SK-N-SH treated with all-trans-retinoic acid at 6 μM for 48 hours (cell line): ENCODE data around the gene CDCA5.

Source experiments
- ATAC-seq: fragments of 200-7000 bp; cut with Tn5 transposase; 3 replicates; pipeline ENCODE4 v1.9.1; 2020; ENCODE audit warnings: mild to moderate bottlenecking, moderate library complexity
- ARNTL ChIP-seq: fragments of 450-650 bp; formaldehyde crosslinking; IDR thresholded peaks from 2 replicates; pipeline ENCODE4 v1.5.0; 2020; ENCODE audit warnings: low read depth, mild to moderate bottlenecking, moderate library complexity, borderline replicate concordance
- BACH2 ChIP-seq: fragments of 250-450 bp; sonication (Bioruptor Pico); IDR thresholded peaks from 2 replicates; pipeline ENCODE4 v1.9.0; 2021; ENCODE audit warnings: mild to moderate bottlenecking, borderline replicate concordance
- CSDC2 ChIP-seq: fragments of 250-450 bp; sonication (Bioruptor Pico); IDR thresholded peaks from 2 replicates; pipeline ENCODE4 v1.5.0; 2020; ENCODE audit warnings: mild to moderate bottlenecking, moderate library complexity
- ESRRG ChIP-seq: fragments of 250-450 bp; sonication (Bioruptor Pico); IDR thresholded peaks from 2 replicates; pipeline ENCODE4 v1.6.1; 2021; ENCODE audit warnings: mild to moderate bottlenecking
- ISL1 ChIP-seq: fragments of 250-450 bp; sonication (Bioruptor Pico); IDR thresholded peaks from 2 replicates; pipeline ENCODE4 v2.1.2; 2022; ENCODE audit warnings: mild to moderate bottlenecking, moderate library complexity
- OSR1 ChIP-seq: fragments of 250-450 bp; sonication (Bioruptor Pico); IDR thresholded peaks from 2 replicates; pipeline ENCODE4 v1.8.0; 2022; ENCODE audit warnings: moderate library complexity, mild to moderate bottlenecking, inconsistent platforms
- PPARA ChIP-seq: fragments of 250-450 bp; sonication (Bioruptor Pico); IDR thresholded peaks from 2 replicates; pipeline ENCODE4 v1.5.0; 2020; ENCODE audit warnings: mild to moderate bottlenecking, borderline replicate concordance
- RARB ChIP-seq: fragments of 250-450 bp; sonication (Bioruptor Pico); IDR thresholded peaks from 2 replicates; pipeline ENCODE4 v1.8.0; 2021; ENCODE audit warnings: mild to moderate bottlenecking, moderate library complexity
- SNAI2 ChIP-seq: fragments of 250-450 bp; sonication (Bioruptor Pico); IDR thresholded peaks from 2 replicates; pipeline ENCODE4 v1.5.0; 2020; ENCODE audit warnings: mild to moderate bottlenecking, moderate library complexity
- TCF4 ChIP-seq: fragments of 250-450 bp; sonication (Bioruptor Pico); IDR thresholded peaks from 2 replicates; pipeline ENCODE4 v1.8.0; 2021; ENCODE audit warnings: mild to moderate bottlenecking, moderate library complexity, borderline replicate concordance
- TOX ChIP-seq: fragments of 250-450 bp; sonication (Bioruptor Pico); IDR thresholded peaks from 2 replicates; pipeline ENCODE4 v1.8.0; 2021; ENCODE audit warnings: mild to moderate bottlenecking, moderate library complexity, borderline replicate concordance
- ZFP3 ChIP-seq: fragments of 250-450 bp; sonication (Bioruptor Pico); IDR thresholded peaks from 2 replicates; pipeline ENCODE4 v1.5.0; 2020; ENCODE audit warnings: mild to moderate bottlenecking, moderate library complexity
- ZFP30 ChIP-seq: fragments of 450-650 bp; formaldehyde crosslinking; IDR thresholded peaks from 2 replicates; pipeline ENCODE4 v1.5.0; 2022; ENCODE audit warnings: mild to moderate bottlenecking, moderate library complexity
- ZNF565 ChIP-seq: fragments of 450-650 bp; formaldehyde crosslinking; conservative IDR thresholded peaks from 2 replicates; pipeline ENCODE4 v1.5.0; 2020; ENCODE audit warnings: low read depth, mild to moderate bottlenecking, moderate library complexity
- ZNF70 ChIP-seq: fragments of 450-650 bp; formaldehyde crosslinking; IDR thresholded peaks from 2 replicates; pipeline ENCODE4 v1.5.0; 2020; ENCODE audit warnings: mild to moderate bottlenecking, moderate library complexity
- ZNF8 ChIP-seq: fragments of 450-650 bp; formaldehyde crosslinking; IDR thresholded peaks from 2 replicates; pipeline ENCODE4 v1.5.0; 2020; ENCODE audit warnings: mild to moderate bottlenecking, moderate library complexity
- TF ChIP-seq, protein P1 (sequence below): fragments of 250-450 bp; sonication (Bioruptor Pico); IDR thresholded peaks from 2 replicates; pipeline ENCODE4 v1.5.0; 2020; ENCODE audit warnings: mild to moderate bottlenecking, moderate library complexity
- TF ChIP-seq, protein P2 (sequence below): fragments of 250-450 bp; sonication (Bioruptor Pico); IDR thresholded peaks from 2 replicates; pipeline ENCODE4 v1.8.0; 2021; ENCODE audit warnings: low read depth, mild to moderate bottlenecking, moderate library complexity, borderline replicate concordance
- TF ChIP-seq, protein P3 (sequence below): fragments of 250-450 bp; sonication (Bioruptor Pico); IDR thresholded peaks from 2 replicates; pipeline ENCODE4 v1.5.1; 2020; ENCODE audit warnings: low read depth, mild to moderate bottlenecking, moderate library complexity

The CDCA5 gene

DNA sequence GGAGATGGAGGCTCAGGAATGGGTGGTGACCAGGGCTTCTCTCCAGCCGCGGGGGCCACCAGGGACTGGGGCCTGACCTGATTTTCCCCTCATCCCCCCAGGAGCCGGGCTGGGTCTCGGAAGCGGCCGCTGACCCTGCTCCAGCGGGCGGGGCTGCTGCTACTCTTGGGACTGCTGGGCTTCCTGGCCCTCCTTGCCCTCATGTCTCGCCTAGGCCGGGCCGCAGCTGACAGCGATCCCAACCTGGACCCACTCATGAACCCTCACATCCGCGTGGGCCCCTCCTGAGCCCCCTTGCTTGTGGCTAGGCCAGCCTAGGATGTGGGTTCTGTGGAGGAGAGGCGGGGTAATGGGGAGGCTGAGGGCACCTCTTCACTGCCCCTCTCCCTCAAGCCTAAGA is 4.0 kb upstream of the CDCA5 start:
- TF ChIP-seq PPARA (CRISPR knock-in tag) (no peak), TOX (CRISPR knock-in tag) (no peak), ESRRG (CRISPR knock-in tag) (no peak), SNAI2 (CRISPR knock-in tag) (no peak), CSDC2 (CRISPR knock-in tag) (no peak), ZNF565 (CRISPR knock-in tag) (no peak), ARNTL (CRISPR knock-in tag) (no peak)
- TF ChIP-seq, protein P1, sequence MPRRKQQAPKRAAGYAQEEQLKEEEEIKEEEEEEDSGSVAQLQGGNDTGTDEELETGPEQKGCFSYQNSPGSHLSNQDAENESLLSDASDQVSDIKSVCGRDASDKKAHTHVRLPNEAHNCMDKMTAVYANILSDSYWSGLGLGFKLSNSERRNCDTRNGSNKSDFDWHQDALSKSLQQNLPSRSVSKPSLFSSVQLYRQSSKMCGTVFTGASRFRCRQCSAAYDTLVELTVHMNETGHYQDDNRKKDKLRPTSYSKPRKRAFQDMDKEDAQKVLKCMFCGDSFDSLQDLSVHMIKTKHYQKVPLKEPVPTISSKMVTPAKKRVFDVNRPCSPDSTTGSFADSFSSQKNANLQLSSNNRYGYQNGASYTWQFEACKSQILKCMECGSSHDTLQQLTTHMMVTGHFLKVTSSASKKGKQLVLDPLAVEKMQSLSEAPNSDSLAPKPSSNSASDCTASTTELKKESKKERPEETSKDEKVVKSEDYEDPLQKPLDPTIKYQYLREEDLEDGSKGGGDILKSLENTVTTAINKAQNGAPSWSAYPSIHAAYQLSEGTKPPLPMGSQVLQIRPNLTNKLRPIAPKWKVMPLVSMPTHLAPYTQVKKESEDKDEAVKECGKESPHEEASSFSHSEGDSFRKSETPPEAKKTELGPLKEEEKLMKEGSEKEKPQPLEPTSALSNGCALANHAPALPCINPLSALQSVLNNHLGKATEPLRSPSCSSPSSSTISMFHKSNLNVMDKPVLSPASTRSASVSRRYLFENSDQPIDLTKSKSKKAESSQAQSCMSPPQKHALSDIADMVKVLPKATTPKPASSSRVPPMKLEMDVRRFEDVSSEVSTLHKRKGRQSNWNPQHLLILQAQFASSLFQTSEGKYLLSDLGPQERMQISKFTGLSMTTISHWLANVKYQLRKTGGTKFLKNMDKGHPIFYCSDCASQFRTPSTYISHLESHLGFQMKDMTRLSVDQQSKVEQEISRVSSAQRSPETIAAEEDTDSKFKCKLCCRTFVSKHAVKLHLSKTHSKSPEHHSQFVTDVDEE (CRISPR knock-in tag), result no peak
- no peak for ATAC-seq

DNA sequence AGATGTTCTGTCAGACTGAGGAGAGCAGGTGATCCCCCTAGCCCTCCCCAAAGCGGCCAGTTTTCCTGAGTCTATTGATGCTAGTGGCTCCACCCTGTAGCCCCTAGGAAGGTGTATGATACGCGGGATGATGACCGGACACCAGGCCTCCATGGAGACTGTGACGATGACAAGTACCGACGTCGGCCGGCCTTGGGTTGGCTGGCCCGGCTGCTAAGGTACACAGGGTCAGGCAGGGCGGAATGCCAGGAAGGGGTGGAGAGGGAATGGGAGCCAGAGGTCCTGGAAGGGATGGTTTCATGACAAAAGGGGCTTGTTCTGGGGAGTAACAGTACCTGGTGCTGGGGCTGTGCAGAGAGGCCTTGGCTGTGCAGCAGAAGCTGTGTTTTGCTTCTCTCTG is 3.4 kb upstream of the CDCA5 start:
- TF ChIP-seq ZFP30 (CRISPR knock-in tag) (no peak), RARB (no peak), ZNF8 (CRISPR knock-in tag) (no peak), ZFP3 (CRISPR knock-in tag) (no peak), ZNF565 (CRISPR knock-in tag) (no peak), OSR1 (CRISPR knock-in tag) (no peak), TCF4 (CRISPR knock-in tag) (no peak), CSDC2 (CRISPR knock-in tag) (no peak), ARNTL (CRISPR knock-in tag) (no peak), ESRRG (CRISPR knock-in tag) (no peak), ISL1 (CRISPR knock-in tag) (no peak), TOX (CRISPR knock-in tag) (no peak), ZNF70 (CRISPR knock-in tag) (no peak), SNAI2 (CRISPR knock-in tag) (no peak)
- TF ChIP-seq, protein P1 (CRISPR knock-in tag), result no peak
- TF ChIP-seq, protein P2, sequence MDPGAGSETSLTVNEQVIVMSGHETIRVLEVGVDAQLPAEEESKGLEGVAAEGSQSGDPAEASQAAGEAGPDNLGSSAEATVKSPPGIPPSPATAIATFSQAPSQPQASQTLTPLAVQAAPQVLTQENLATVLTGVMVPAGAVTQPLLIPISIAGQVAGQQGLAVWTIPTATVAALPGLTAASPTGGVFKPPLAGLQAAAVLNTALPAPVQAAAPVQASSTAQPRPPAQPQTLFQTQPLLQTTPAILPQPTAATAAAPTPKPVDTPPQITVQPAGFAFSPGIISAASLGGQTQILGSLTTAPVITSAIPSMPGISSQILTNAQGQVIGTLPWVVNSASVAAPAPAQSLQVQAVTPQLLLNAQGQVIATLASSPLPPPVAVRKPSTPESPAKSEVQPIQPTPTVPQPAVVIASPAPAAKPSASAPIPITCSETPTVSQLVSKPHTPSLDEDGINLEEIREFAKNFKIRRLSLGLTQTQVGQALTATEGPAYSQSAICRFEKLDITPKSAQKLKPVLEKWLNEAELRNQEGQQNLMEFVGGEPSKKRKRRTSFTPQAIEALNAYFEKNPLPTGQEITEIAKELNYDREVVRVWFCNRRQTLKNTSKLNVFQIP (CRISPR knock-in tag), result no peak
- TF ChIP-seq, protein P3, sequence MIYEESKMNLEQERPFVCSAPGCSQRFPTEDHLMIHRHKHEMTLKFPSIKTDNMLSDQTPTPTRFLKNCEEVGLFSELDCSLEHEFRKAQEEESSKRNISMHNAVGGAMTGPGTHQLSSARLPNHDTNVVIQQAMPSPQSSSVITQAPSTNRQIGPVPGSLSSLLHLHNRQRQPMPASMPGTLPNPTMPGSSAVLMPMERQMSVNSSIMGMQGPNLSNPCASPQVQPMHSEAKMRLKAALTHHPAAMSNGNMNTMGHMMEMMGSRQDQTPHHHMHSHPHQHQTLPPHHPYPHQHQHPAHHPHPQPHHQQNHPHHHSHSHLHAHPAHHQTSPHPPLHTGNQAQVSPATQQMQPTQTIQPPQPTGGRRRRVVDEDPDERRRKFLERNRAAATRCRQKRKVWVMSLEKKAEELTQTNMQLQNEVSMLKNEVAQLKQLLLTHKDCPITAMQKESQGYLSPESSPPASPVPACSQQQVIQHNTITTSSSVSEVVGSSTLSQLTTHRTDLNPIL (CRISPR knock-in tag), result no peak
- ATAC-seq, result no peak

DNA sequence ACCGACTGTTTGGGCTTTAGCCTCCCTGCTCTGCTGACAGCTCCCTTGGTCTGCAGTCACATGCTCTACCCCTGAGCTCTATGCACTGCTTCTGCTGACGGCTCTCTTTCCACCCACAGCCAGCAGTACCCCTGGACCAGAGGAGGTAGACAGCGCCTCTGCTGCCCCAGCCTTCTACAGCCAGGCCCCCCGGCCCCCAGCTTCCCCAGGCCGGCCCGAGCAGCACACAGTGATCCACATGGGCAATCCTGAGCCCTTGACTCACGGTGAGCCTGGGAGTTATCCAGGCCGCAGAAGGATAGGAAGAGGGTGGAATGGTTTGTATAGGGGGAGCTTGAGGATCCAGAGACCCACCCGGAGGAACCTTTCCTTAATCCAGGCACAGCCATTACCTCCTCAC is 3.0 kb upstream of the CDCA5 start:
- no peak for ATAC-seq

More for the DNA sequence above, 3.0 kb upstream of the CDCA5 start:
- no peak for TF ChIP-seq ARNTL (CRISPR knock-in tag)
- TF ChIP-seq PPARA (CRISPR knock-in tag), result no peak
- no peak for TF ChIP-seq ISL1 (CRISPR knock-in tag)
- no peak for TF ChIP-seq BACH2 (CRISPR knock-in tag)
- TF ChIP-seq OSR1 (CRISPR knock-in tag), result no peak
- no peak for TF ChIP-seq ZNF565 (CRISPR knock-in tag)
- TF ChIP-seq SNAI2 (CRISPR knock-in tag), result no peak
- TF ChIP-seq, protein P2 (CRISPR knock-in tag), result no peak
- no peak for TF ChIP-seq ZFP30 (CRISPR knock-in tag)
- no peak for TF ChIP-seq TCF4 (CRISPR knock-in tag)
- no peak for TF ChIP-seq ZFP3 (CRISPR knock-in tag)
